HG03066 (cell line): Measurements from ENCODE around the gene MTHFD1.

Source experiments
- ATAC-seq: cut with Tn5 transposase; IDR thresholded peaks from one replicate; pipeline ENCODE4 v1.9.1; 2021; ENCODE audit warnings: low read depth; ENCODE audit not compliant: unreplicated experiment

MTHFD1 gene

GRCh38 chr14:64488590-64489099, 100.5 kb downstream of the MTHFD1 start:
- no peak for ATAC-seq

GRCh38 chr14:64491637-64492036, 103.5 kb downstream of the MTHFD1 start:
- ATAC-seq = no peak

- no peak for ATAC-seq
Measured at GRCh38 chr14:64493455-64493854, 105.3 kb downstream of the MTHFD1 start.

GRCh38 chr14:64495252-64495651, 107.1 kb downstream of the MTHFD1 start:
- no peak for ATAC-seq

- no peak for ATAC-seq
Measured at GRCh38 chr14:64496764-64497163, 108.6 kb downstream of the MTHFD1 start.

- no peak for ATAC-seq
Measured at GRCh38 chr14:64500088-64500487, 111.9 kb downstream of the MTHFD1 start.

- no peak for ATAC-seq
Measured at GRCh38 chr14:64501411-64502171, 113.4 kb downstream of the MTHFD1 start.

- ATAC-seq = no peak
Measured at GRCh38 chr14:64502456-64502855, 114.3 kb downstream of the MTHFD1 start.

- no peak for ATAC-seq
Measured at GRCh38 chr14:64502887-64503433, 114.8 kb downstream of the MTHFD1 start.

- peak; percentile 49 for ATAC-seq
Measured at GRCh38 chr14:64503434-64504309, 115.5 kb downstream of the MTHFD1 start, which contains the start of gene ZBTB25. ZBTB25 (minus strand) TSS chr14:64503838; CDS start chr14:64490533, 13,305 bp downstream.

- peak; percentile 17 for ATAC-seq
Measured at GRCh38 chr14:64504310-64504896, 116.2 kb downstream of the MTHFD1 start, which contains the start of gene ZBTB1. ZBTB1 (plus strand) TSS chr14:64504770; CDS start chr14:64521505, 16,735 bp downstream.

GRCh38 chr14:64504897-64505794, 117.0 kb downstream of the MTHFD1 start:
- peak; percentile 24 for ATAC-seq

- no peak for ATAC-seq
Measured at GRCh38 chr14:64506721-64507120, 118.6 kb downstream of the MTHFD1 start.

- ATAC-seq = no peak
Measured at GRCh38 chr14:64507376-64508156, 119.4 kb downstream of the MTHFD1 start.

- no peak for ATAC-seq
Measured at GRCh38 chr14:64508215-64508776, 120.1 kb downstream of the MTHFD1 start.

- ATAC-seq = no peak
Measured at GRCh38 chr14:64509036-64509435, 120.9 kb downstream of the MTHFD1 start.
